C4-2B (cell line): Measurements from ENCODE around the gene ZFHX2.

ENCODE experiments used
- CTCF ChIP-seq: fragments of 450-650 bp; conservative IDR thresholded peaks from 2 replicates; pipeline ENCODE4 v1.5.1; 2017; ENCODE audit warnings: mild to moderate bottlenecking
- ZFX ChIP-seq: fragments of 450-650 bp; IDR thresholded peaks from 2 replicates; pipeline ENCODE4 v1.6.1; 2017

DNA sequence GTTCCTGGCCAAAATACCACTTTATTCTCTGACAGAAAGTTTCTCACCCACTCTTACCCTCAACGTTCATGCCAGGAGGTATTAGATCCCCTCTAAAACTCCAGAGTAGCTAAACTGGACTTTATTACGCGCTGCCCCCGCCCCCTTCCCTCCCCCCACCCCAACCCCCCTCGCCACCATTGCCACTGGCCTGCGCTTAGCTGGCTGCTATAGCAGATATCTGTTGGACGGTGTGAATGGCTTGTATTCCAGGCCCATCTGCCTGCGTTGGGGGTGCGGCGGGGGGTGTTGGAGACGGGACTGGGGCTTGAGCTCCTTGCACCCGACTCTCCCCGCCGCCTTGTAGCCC lies 3.9 kb upstream of the ZFHX2 start:
- no peak for TF ChIP-seq CTCF
- TF ChIP-seq ZFX, result no peak
